ENCODE data around the gene ITGB1.
"Not testable (repeated sequence)": the region's sequence is repeated elsewhere in the genome, so short reads cannot be mapped to it uniquely, and the experiment has no call there.

DNA sequence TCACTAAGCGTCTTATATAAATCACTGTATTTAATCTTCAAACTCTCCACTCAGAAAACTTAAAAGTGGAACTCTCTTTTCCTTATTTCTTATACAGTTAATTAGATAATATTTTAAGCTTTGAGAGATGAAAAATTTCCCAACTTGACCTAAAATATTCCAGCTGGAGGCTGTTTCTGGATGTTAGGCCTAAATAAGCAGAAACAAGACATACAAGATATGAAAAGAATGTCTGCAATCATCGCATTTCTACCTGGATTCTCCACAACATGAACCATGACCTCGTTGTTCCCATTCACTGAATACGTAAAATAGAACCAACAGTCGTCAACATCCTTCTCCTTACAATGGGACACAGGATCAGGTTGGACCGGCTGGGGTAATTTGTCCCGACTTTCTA is 48.1 kb downstream of the ITGB1 start:
- TF ChIP-seq, protein P1, sequence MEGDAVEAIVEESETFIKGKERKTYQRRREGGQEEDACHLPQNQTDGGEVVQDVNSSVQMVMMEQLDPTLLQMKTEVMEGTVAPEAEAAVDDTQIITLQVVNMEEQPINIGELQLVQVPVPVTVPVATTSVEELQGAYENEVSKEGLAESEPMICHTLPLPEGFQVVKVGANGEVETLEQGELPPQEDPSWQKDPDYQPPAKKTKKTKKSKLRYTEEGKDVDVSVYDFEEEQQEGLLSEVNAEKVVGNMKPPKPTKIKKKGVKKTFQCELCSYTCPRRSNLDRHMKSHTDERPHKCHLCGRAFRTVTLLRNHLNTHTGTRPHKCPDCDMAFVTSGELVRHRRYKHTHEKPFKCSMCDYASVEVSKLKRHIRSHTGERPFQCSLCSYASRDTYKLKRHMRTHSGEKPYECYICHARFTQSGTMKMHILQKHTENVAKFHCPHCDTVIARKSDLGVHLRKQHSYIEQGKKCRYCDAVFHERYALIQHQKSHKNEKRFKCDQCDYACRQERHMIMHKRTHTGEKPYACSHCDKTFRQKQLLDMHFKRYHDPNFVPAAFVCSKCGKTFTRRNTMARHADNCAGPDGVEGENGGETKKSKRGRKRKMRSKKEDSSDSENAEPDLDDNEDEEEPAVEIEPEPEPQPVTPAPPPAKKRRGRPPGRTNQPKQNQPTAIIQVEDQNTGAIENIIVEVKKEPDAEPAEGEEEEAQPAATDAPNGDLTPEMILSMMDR (conservative IDR thresholded peaks at IDR 0.05 in 1 of 2, IDR thresholded peaks at IDR 0.05 in 1 of 2; ENCODE audit: extremely low read depth in 1 of 2, insufficient read depth in 1 of 2, low read depth in 1 of 2, low read length in 2 of 2) = not testable (repeated sequence)
- TF ChIP-seq EZH2 (IDR thresholded peaks at IDR 0.05; ENCODE audit: borderline replicate concordance, low read length) = not testable (repeated sequence)

Data from mammary epithelial cell (primary cell).